Mucosa of stomach (tissue), 1 donor: Measurements from ENCODE around the gene TTC9.

Experiments
- H3K27me3 ChIP-seq: one replicate; pipeline ENCODE4 v1.7.0; 2013; ENCODE audit warnings: mild to moderate bottlenecking, low read length; ENCODE audit not compliant: control insufficient read depth, insufficient read depth
- H3K36me3 ChIP-seq: one replicate; pipeline ENCODE4 v1.7.0; 2013; ENCODE audit warnings: low read length; ENCODE audit not compliant: control insufficient read depth, insufficient read depth
- H3K4me1 ChIP-seq: one replicate; pipeline ENCODE4 v1.7.0; 2013; ENCODE audit warnings: mild to moderate bottlenecking, low read length; ENCODE audit not compliant: control insufficient read depth, insufficient read depth
- H3K4me3 ChIP-seq: one replicate; pipeline ENCODE4 v1.7.0; 2013; ENCODE audit warnings: low read length
- H3K9ac ChIP-seq: one replicate; pipeline ENCODE4 v1.7.0; 2013; ENCODE audit warnings: mild to moderate bottlenecking, low read length, moderate library complexity
- H3K9me3 ChIP-seq: one replicate; pipeline ENCODE4 v1.7.0; 2013; ENCODE audit warnings: mild to moderate bottlenecking, low read length, moderate library complexity; ENCODE audit not compliant: control insufficient read depth
- donor health status: Pancreatic carcinoma.

Gene TTC9

DNA sequence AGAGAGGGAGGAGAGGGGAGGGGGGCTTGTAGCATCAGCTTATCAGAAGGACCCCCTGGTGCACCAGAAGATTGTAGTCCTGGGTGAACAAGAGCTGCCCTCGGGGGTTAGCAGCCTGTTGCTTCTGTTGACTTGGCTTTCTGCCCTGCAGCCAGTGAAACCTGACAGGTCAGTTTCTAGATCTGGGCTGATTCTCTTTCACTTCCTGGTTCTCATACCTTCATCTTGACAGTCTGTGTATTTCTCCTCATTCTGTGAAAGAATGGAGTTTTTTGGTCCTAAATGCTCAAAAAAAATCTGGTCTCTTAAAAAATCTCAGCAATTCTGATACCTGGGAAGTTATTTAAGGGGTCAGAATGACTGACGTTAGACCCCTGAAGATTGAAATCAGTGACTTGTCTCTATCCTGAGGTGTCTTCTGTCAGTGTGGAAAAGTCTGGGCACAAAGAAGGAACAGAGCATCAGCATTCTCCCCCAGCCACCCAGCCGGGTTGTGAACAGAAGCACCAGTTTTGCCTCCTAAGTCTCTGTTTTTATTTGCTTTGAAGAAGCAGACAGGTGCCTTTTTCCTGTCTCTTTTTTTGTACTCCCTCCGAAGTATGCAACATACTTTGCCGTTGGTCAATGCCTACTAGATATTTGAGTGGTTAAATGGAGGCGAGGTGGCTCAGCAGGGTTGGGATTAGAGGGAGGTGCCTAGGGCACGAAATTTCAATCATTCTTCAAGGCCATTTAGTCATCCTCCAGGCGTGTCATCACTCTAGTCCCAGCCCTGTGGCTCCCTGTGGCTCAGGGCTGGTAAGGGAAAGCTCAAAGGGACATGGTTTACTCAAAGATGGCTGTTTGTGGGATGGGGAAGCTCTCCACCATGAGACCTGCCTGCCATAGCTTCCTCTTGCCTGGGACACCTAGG lies 24.0 kb downstream of the TTC9 start:
- peak overlapping the region; percentile 63 for H3K9ac ChIP-seq

DNA sequence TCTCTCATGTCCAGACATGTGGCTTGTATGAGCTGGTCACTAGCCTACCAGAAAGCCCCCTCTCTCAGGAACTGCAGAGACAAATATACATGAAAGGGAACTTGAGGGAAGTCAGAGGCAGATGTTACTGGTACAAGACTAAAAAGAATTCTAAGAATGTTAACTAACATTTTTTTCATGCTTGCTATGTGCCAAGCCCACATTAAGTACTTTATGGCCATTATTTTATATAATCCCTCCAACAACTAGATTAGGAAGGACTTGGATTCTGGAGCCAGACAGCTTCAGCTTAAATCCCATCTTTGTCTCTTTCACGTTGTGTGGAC lies 24.6 kb downstream of the TTC9 start:
- no peak overlapping the region for H3K9ac ChIP-seq
- no peak overlapping the region for H3K4me3 ChIP-seq
- H3K9me3 ChIP-seq, result no peaks in the 10 kb centered on the region
- H3K36me3 ChIP-seq, result no peaks in the 10 kb centered on the region
- H3K27me3 ChIP-seq, result no peaks in the 10 kb centered on the region
- H3K4me1 ChIP-seq, result peaks cover 31% of the 10 kb centered on the region

More for the DNA sequence above, 24.0 kb downstream of the TTC9 start:
- no peak overlapping the region for H3K4me3 ChIP-seq
- peaks cover 36% of the 10 kb centered on the region for H3K4me1 ChIP-seq
- H3K27me3 ChIP-seq, result no peaks in the 10 kb centered on the region
- no peaks in the 10 kb centered on the region for H3K36me3 ChIP-seq
- H3K9me3 ChIP-seq, result no peaks in the 10 kb centered on the region

DNA sequence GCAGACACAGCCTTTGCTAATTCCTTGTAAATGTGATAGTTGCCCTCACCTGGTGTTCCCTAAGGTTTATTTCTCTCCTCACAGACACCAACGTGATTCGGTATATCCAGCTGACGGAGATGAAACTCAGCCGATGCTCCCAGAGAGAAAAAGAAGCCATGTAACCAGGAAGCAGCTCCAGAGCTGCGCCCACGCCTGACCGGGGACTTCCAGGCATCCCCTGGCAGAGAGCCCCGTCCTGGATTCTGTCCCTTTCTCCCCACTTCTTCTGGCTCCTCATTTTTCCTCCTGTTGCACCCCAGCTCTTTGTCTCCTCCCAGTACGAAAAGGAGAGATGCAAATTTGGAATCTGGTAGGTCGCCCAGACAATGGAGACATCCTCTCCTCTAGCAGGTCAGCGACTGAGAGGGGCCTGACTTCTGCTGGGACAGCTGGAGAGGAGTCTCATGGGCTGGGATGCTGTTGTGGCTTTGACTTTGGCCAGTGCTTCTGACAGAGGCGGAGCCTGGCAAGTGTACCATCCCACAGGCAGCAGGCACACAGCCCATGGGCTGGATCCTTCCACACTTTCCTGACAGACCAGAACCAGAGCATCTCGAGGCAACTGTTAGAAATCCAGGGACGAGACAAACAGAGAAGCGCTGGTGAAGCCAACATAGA lies 29.4 kb downstream of the TTC9 start:
- Histone ChIP-seq H3K9me3 (no peaks in the 10 kb centered on the region), H3K9ac (no peak overlapping the region), H3K4me3 (no peak overlapping the region), H3K36me3 (no peaks in the 10 kb centered on the region), H3K27me3 (no peaks in the 10 kb centered on the region), H3K4me1 (peaks cover 2% of the 10 kb centered on the region)

DNA sequence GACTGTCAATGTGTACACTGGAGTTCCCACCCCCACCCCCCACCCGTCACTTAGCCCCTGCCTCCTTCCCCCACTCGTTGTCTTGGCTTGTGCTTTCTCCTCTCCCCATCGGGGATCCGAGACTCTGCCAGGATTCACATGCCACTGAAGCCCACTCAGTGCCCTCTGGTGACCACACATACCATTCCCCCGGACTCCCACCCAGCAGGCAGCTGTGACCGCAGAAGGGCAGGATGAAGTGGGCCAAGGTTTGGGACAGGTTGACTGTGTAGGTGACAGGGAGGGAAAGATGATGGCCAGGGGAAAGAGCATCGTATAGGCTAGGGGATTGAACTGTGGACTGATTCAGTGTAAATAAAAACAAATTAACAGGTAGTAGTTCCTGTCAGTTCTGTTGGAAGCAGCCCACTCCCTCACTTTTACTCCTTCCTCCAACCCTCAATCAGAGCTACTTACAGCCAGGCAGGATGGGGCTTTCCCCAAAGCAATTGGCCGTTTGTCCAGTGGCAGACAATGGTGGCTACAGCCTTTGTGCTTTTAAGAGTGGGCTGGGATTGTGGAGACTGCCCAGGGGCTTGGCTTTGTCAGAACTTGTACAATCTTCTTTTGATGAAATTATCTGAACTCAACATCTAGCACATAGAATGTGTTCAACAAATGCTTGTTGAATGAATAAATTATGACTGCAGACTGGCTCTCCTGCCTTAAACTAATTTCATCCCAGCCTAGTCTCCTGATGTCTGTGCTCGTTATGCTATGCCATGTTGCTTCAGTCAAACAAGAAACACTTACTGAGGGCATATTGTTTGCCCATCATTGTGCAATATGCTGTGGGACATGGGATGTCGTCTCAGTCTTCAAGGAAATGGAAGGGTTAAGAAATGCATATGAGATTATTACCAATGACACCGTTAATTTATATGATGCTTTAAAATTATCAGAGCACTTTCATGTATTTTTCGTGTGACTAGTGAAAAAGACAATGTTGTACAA lies 30.2 kb downstream of the TTC9 start:
- Histone ChIP-seq H3K9me3 (no peaks in the 10 kb centered on the region), H3K36me3 (no peaks in the 10 kb centered on the region), H3K27me3 (no peaks in the 10 kb centered on the region), H3K4me1 (no peaks in the 10 kb centered on the region), H3K4me3 (no peak overlapping the region), H3K9ac (no peak overlapping the region)

GRCh38 chr14:70677341-70677740 lies 35.6 kb downstream of the TTC9 start:
- no peak overlapping the region for H3K9ac ChIP-seq
- no peaks in the 10 kb centered on the region for H3K36me3 ChIP-seq
- peaks cover 7% of the 10 kb centered on the region for H3K4me1 ChIP-seq
- no peak overlapping the region for H3K4me3 ChIP-seq
- no peaks in the 10 kb centered on the region for H3K9me3 ChIP-seq
- H3K27me3 ChIP-seq, result no peaks in the 10 kb centered on the region

DNA sequence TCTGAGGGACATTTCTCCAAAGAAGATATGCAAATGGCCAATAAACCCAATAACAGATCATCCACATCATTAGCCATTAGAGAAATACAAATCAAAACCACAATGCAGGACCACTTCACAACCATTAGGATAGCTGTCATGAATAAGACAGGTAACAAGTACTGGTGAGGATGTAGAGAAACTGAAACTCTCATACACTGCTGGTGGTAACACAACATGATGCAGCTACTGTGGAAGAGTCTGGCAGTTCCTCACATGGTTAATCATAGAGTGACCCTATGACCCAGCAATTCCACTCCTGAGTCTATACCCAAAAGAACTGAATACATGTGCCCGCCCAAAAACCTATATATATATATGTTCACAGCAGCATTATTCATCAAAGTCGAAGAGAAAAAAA lies 39.0 kb downstream of the TTC9 start:
- H3K4me3 ChIP-seq, result no peak overlapping the region
- H3K27me3 ChIP-seq, result no peaks in the 10 kb centered on the region
- H3K36me3 ChIP-seq, result no peaks in the 10 kb centered on the region
- H3K9me3 ChIP-seq, result no peaks in the 10 kb centered on the region
- no peak overlapping the region for H3K9ac ChIP-seq
- H3K4me1 ChIP-seq, result peaks cover 7% of the 10 kb centered on the region

GRCh38 chr14:70683983-70684382 lies 42.3 kb downstream of the TTC9 start:
- Histone ChIP-seq H3K27me3 (no peaks in the 10 kb centered on the region), H3K9ac (no peak overlapping the region), H3K36me3 (no peaks in the 10 kb centered on the region)

GRCh38 chr14:70685474-70686197 lies 43.9 kb downstream of the TTC9 start:
- H3K9ac ChIP-seq, result no peak overlapping the region
- no peaks in the 10 kb centered on the region for H3K4me1 ChIP-seq
- H3K27me3 ChIP-seq, result no peaks in the 10 kb centered on the region
- no peaks in the 10 kb centered on the region for H3K9me3 ChIP-seq
- no peak overlapping the region for H3K4me3 ChIP-seq
- no peaks in the 10 kb centered on the region for H3K36me3 ChIP-seq

More at GRCh38 chr14:70683983-70684382, 42.3 kb downstream of the TTC9 start:
- no peaks in the 10 kb centered on the region for H3K9me3 ChIP-seq
- H3K4me1 ChIP-seq, result no peaks in the 10 kb centered on the region
- H3K4me3 ChIP-seq, result no peak overlapping the region

GRCh38 chr14:70692210-70692609 lies 50.5 kb downstream of the TTC9 start:
- Histone ChIP-seq H3K27me3 (no peaks in the 10 kb centered on the region), H3K9ac (no peak overlapping the region), H3K36me3 (no peaks in the 10 kb centered on the region), H3K9me3 (no peaks in the 10 kb centered on the region), H3K4me3 (no peak overlapping the region), H3K4me1 (peaks cover 9% of the 10 kb centered on the region)

GRCh38 chr14:70696026-70696425 lies 54.3 kb downstream of the TTC9 start:
- H3K36me3 ChIP-seq, result no peaks in the 10 kb centered on the region
- peaks cover 37% of the 10 kb centered on the region for H3K4me1 ChIP-seq
- no peak overlapping the region for H3K9ac ChIP-seq
- no peak overlapping the region for H3K4me3 ChIP-seq
- no peaks in the 10 kb centered on the region for H3K9me3 ChIP-seq
- no peaks in the 10 kb centered on the region for H3K27me3 ChIP-seq

DNA sequence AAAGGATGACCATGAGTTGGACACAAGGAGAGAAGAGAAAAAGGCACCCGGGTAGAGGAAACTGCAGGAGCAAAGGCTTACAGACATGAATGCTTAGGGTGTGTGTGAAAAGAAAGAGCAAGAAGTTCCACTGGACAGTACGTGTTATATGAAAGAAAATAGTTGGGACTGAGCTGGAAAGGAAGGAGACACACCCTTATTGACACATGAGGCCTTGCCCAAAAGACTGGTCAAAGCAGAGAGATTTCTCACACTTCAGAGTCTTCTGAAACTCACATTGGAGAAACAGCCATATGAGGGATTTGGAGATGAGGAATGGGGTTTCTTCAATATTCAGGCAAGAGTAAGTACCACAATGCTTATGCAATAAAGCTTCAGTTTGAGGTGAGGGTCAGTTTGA lies 56.0 kb downstream of the TTC9 start:
- no peaks in the 10 kb centered on the region for H3K36me3 ChIP-seq
- no peaks in the 10 kb centered on the region for H3K9me3 ChIP-seq
- H3K9ac ChIP-seq, result no peak overlapping the region
- no peak overlapping the region for H3K4me3 ChIP-seq
- H3K4me1 ChIP-seq, result peaks cover 37% of the 10 kb centered on the region
- H3K27me3 ChIP-seq, result no peaks in the 10 kb centered on the region
